Keratinocyte (primary cell): ENCODE data around the gene SMIM35. TPM values are rescaled to one million over a fixed set of nuclear protein-coding genes. Genes with fewer than 3 reads are reported as not detected.
A peak's percentile ranks its signal among the peaks of the same experiment; 100 is the strongest.

Source experiments
- DNase-seq: peaks from one replicate; pipeline ENCODE4 v3.0.0-alpha.2; 2011; ENCODE audit warnings: low read depth, missing footprints, low spot score
- FAIRE-seq: peaks from 2 replicates; lab custom pipeline; 2011; peaks lifted over from hg19 to GRCh38; lab: Jason Lieb, UNC
- H2AFZ ChIP-seq: 2 replicates; pipeline ENCODE4 v1.6.0; 2012; ENCODE audit warnings: low read length, control low read depth, inconsistent platforms; ENCODE audit not compliant: control insufficient read depth
- H3K27ac ChIP-seq: 2 replicates; pipeline ENCODE4 v1.5.1; 2011; ENCODE audit warnings: low read length; ENCODE audit not compliant: control insufficient read depth, insufficient read depth
- H3K27me3 ChIP-seq: 3 replicates; pipeline ENCODE4 v1.6.0; 2011; ENCODE audit warnings: low read length; ENCODE audit not compliant: control insufficient read depth, insufficient read depth; ENCODE audit errors: extremely low read depth
- H3K36me3 ChIP-seq, 2 experiments: 2 replicates in 1 of 2; 3 replicates in 1 of 2; pipeline ENCODE4 v1.5.1; 2011; ENCODE audit warnings: low read length in 2 of 2, mild to moderate bottlenecking in 1 of 2; ENCODE audit not compliant: control insufficient read depth in 2 of 2, insufficient read depth in 2 of 2; ENCODE audit errors: extremely low read depth in 1 of 2
- H3K4me1 ChIP-seq: 3 replicates; pipeline ENCODE4 v1.5.1; 2011; ENCODE audit warnings: low read length; ENCODE audit not compliant: control insufficient read depth, insufficient read depth; ENCODE audit errors: extremely low read depth
- H3K4me2 ChIP-seq: 3 replicates; pipeline ENCODE4 v1.6.0; 2011; ENCODE audit warnings: low read depth, low read length; ENCODE audit not compliant: control insufficient read depth, insufficient read depth; ENCODE audit errors: extremely low read depth
- H3K4me3 ChIP-seq, 3 experiments: fragments of 200-600 bp in 1 of 3; sonication (generic) in 1 of 3; 2 replicates in 2 of 3; 3 replicates in 1 of 3; pipeline ENCODE4 v1.5.1; 2011 to 2016; ENCODE audit warnings: low read length in 3 of 3, mild to moderate bottlenecking in 3 of 3, control low read depth in 2 of 3, inconsistent platforms in 1 of 3, low read depth in 1 of 3, mixed read lengths in 1 of 3, mixed run types in 1 of 3, moderate library complexity in 1 of 3; ENCODE audit not compliant: control insufficient read depth in 2 of 3, insufficient read depth in 2 of 3; ENCODE audit errors: extremely low read depth in 1 of 3
- H3K79me2 ChIP-seq: 2 replicates; pipeline ENCODE4 v1.6.0; 2012; ENCODE audit warnings: low read length; ENCODE audit not compliant: control insufficient read depth, insufficient read depth
- H3K9ac ChIP-seq: 3 replicates; pipeline ENCODE4 v1.6.0; 2011; ENCODE audit warnings: low read length; ENCODE audit not compliant: control insufficient read depth, insufficient read depth; ENCODE audit errors: extremely low read depth
- H3K9me1 ChIP-seq: 3 replicates; pipeline ENCODE4 v1.6.0; 2011; ENCODE audit warnings: low read length; ENCODE audit not compliant: control insufficient read depth, insufficient read depth; ENCODE audit errors: extremely low read depth
- H3K9me3 ChIP-seq: 2 replicates; pipeline ENCODE4 v1.5.1; 2012; ENCODE audit warnings: low read depth, low read length; ENCODE audit not compliant: control insufficient read depth
- H4K20me1 ChIP-seq: 3 replicates; pipeline ENCODE4 v1.6.0; 2011; ENCODE audit warnings: low read length; ENCODE audit not compliant: control insufficient read depth, insufficient read depth; ENCODE audit errors: extremely low read depth
- CTCF ChIP-seq, 3 experiments: IDR thresholded peaks in 1 of 3; conservative IDR thresholded peaks in 1 of 3; optimal IDR thresholded peaks in 1 of 3; 2 replicates in 2 of 3; 3 replicates in 1 of 3; pipeline versions ENCODE3 to v1.5.1; 2011; ENCODE audit warnings: low read length in 3 of 3, mild to moderate bottlenecking in 3 of 3, moderate library complexity in 2 of 3, control low read depth in 1 of 3, inconsistent platforms in 1 of 3; ENCODE audit not compliant: insufficient read depth in 2 of 3; ENCODE audit errors: extremely low read depth in 1 of 3
- EZH2 ChIP-seq: IDR thresholded peaks from one replicate; pipeline ENCODE4 v1.6.1; 2012; ENCODE audit warnings: inconsistent platforms, mild to moderate bottlenecking, low read length, moderate library complexity
- dilution Hi-C: fragments of 300-500 bp; cut with MboI; formaldehyde crosslinking; loops from one replicate; pipeline ENCODE4 v1.7.0; 2020; ENCODE audit warnings: low sequenced_read_pairs; ENCODE audit not compliant: extremely low pct_ligation_motif_present
- polyA plus RNA-seq, 5 experiments: library from polyadenylated mRNA; depleted of rRNA in 3 of 5; stranded (reverse) in 3 of 5; stranded (forward) in 1 of 5; unstranded in 1 of 5; fragments of >200 nt; gene quantifications; 1 replicate in 1 of 5; 2 replicates in 3 of 5; 3 replicates in 1 of 5; pipeline versions ENCODE4 v1.2.1 to v1.2.3, GENCODE V29; 2011 to 2012; ENCODE audit warnings: missing spikeins in 2 of 5, low read depth in 1 of 5, low replicate concordance in 1 of 5

SMIM35 gene
- polyA plus RNA-seq, 1 donor (not counting 4 experiments of a cell fraction or from before 2014, with no cell fraction given) = not detected

GRCh38 chr11:118114266-118114665 is 27.5 kb upstream of the SMIM35 start:
- DNase-seq = no peak

GRCh38 chr11:118112711-118113430 is 26.1 kb upstream of the SMIM35 start:
- TF ChIP-seq EZH2 (no peak), CTCF (optimal IDR thresholded peaks at IDR 0.05 in 1 of 3, IDR thresholded peaks at IDR 0.05 in 1 of 3, conservative IDR thresholded peaks at IDR 0.05 in 1 of 3; ENCODE audit: extremely low read depth in 1 of 3, insufficient read depth in 2 of 3, low read length in 3 of 3) (no peak)
- Histone ChIP-seq H3K4me1 (peaks cover 4% of the 10 kb centered on the region), H3K4me3 (no peak overlapping the region), H3K9me1 (no peaks in the 10 kb centered on the region), H4K20me1 (no peaks in the 10 kb centered on the region), H3K27ac (no peak overlapping the region), H3K9me3 (no peaks in the 10 kb centered on the region), H3K36me3 (no peaks in the 10 kb centered on the region), H3K27me3 (no peaks in the 10 kb centered on the region), H3K79me2 (no peaks in the 10 kb centered on the region), H2AFZ (no peak overlapping the region), H3K4me2 (no peak overlapping the region), H3K9ac (no peak overlapping the region)
- FAIRE-seq = no peak
- no peak for DNase-seq
- dilution Hi-C loops = no loop called here

More at GRCh38 chr11:118114266-118114665, 27.5 kb upstream of the SMIM35 start:
- H3K9me3 ChIP-seq = no peaks in the 10 kb centered on the region
- TF ChIP-seq CTCF (optimal IDR thresholded peaks at IDR 0.05 in 1 of 3, IDR thresholded peaks at IDR 0.05 in 1 of 3, conservative IDR thresholded peaks at IDR 0.05 in 1 of 3; ENCODE audit: extremely low read depth in 1 of 3, insufficient read depth in 2 of 3, low read length in 3 of 3) (peak in 2 of 3 experiments; percentile 44 to 48), EZH2 (no peak)
- no peak overlapping the region for H3K4me3 ChIP-seq
- H3K9ac ChIP-seq = no peak overlapping the region
- H3K4me2 ChIP-seq = no peak overlapping the region
- dilution Hi-C loops = no loop called here
- H3K36me3 ChIP-seq = no peaks in the 10 kb centered on the region
- peaks cover 4% of the 10 kb centered on the region for H3K4me1 ChIP-seq
- H3K79me2 ChIP-seq = no peaks in the 10 kb centered on the region
- no peak overlapping the region for H2AFZ ChIP-seq
- no peaks in the 10 kb centered on the region for H3K9me1 ChIP-seq
- no peaks in the 10 kb centered on the region for H3K27me3 ChIP-seq
- no peaks in the 10 kb centered on the region for H4K20me1 ChIP-seq
- no peak for FAIRE-seq
- H3K27ac ChIP-seq = no peak overlapping the region
